Fibroblast of lung (primary cell): ENCODE results near the gene MATN1. TPM values are rescaled to one million over a fixed set of nuclear protein-coding genes. Genes with fewer than 3 reads are reported as not detected.

Experiments
- DNase-seq, 2 donors: peaks; one replicate each; pipeline versions ENCODE4 v3.0.0 to v3.0.0-alpha.2; 2010; ENCODE audit warnings: low read depth in 2 of 2
- H2AFZ ChIP-seq: 2 replicates; pipeline ENCODE4 v1.5.1; 2012; ENCODE audit warnings: low read length, control low read depth, inconsistent platforms
- H3K27ac ChIP-seq: 2 replicates; pipeline ENCODE4 v1.5.1; 2011; ENCODE audit warnings: low read length, control low read depth; ENCODE audit not compliant: insufficient read depth
- H3K27me3 ChIP-seq: 2 replicates; pipeline ENCODE4 v1.5.1; 2011; ENCODE audit warnings: mild to moderate bottlenecking, low read length; ENCODE audit not compliant: control insufficient read depth, insufficient read depth
- H3K36me3 ChIP-seq: 2 replicates; pipeline ENCODE4 v1.5.1; 2011; ENCODE audit warnings: low read length; ENCODE audit not compliant: control insufficient read depth, insufficient read depth
- H3K4me1 ChIP-seq: 2 replicates; pipeline ENCODE4 v1.5.1; 2011; ENCODE audit warnings: low read length; ENCODE audit not compliant: control insufficient read depth, insufficient read depth; ENCODE audit errors: extremely low read depth
- H3K4me2 ChIP-seq: 2 replicates; pipeline ENCODE4 v1.5.1; 2011; ENCODE audit warnings: low read length, control low read depth; ENCODE audit not compliant: insufficient read depth; ENCODE audit errors: extremely low read depth
- H3K4me3 ChIP-seq, 4 experiments: fragments of 200-600 bp in 1 of 4; sonication (generic) in 1 of 4; replicated peaks in 1 of 4; 2 replicates each; pipeline ENCODE4 v1.5.1; 2011 to 2016; ENCODE audit warnings: low read length in 4 of 4, low read depth in 3 of 4, mild to moderate bottlenecking in 3 of 4, control low read depth in 2 of 4, inconsistent platforms in 1 of 4, mixed read lengths in 1 of 4; ENCODE audit not compliant: insufficient read depth in 1 of 4; ENCODE audit errors: control extremely low read depth in 1 of 4
- H3K79me2 ChIP-seq: 2 replicates; pipeline ENCODE4 v1.5.1; 2012; ENCODE audit warnings: mild to moderate bottlenecking, low read length, inconsistent platforms; ENCODE audit not compliant: control insufficient read depth, insufficient read depth
- H3K9ac ChIP-seq: 2 replicates; pipeline ENCODE4 v1.5.1; 2011; ENCODE audit warnings: mild to moderate bottlenecking, low read length, control low read depth; ENCODE audit not compliant: insufficient read depth
- H3K9me3 ChIP-seq: 2 replicates; pipeline ENCODE4 v1.5.1; 2012; ENCODE audit warnings: low read depth, low read length; ENCODE audit not compliant: control insufficient read depth, insufficient read depth
- H4K20me1 ChIP-seq: 2 replicates; pipeline ENCODE4 v1.5.1; 2011; ENCODE audit warnings: low read length; ENCODE audit not compliant: control insufficient read depth, insufficient read depth; ENCODE audit errors: extremely low read depth
- EZH2 ChIP-seq: IDR thresholded peaks from 2 replicates; pipeline ENCODE4 v1.5.1; 2012; ENCODE audit warnings: low read length, control low read depth, mild to moderate bottlenecking; ENCODE audit errors: missing control alignments
- polyA plus RNA-seq, 2 donors: library from polyadenylated mRNA; depleted of rRNA in 1 of 2; stranded (reverse) in 1 of 2; unstranded in 1 of 2; fragments of >200 nt; gene quantifications; 2 replicates each; pipeline ENCODE4 v1.2.1, GENCODE V29; 2011 to 2012; ENCODE audit warnings: missing spikeins in 1 of 2
- total RNA-seq: library from RNA; depleted of rRNA; stranded (reverse); fragments of >200 nt; gene quantifications from 2 replicates; pipeline ENCODE4 v1.2.1, GENCODE V29; 2014
- TF ChIP-seq, protein P1 (sequence below), 2 donors: IDR thresholded peaks in 1 of 2; conservative IDR thresholded peaks in 1 of 2; 1 replicate in 1 of 2; 2 replicates in 1 of 2; pipeline ENCODE4 v1.5.1; 2011 to 2012; ENCODE audit warnings: low read length in 2 of 2, control low read depth in 1 of 2, inconsistent platforms in 1 of 2, low read depth in 1 of 2, mild to moderate bottlenecking in 1 of 2

Gene MATN1
- total and polyA plus RNA-seq, 2 donors (not counting 1 experiment from before 2014, with no cell fraction given) = not detected

GRCh38 chr1:30663596-30664091 is 59.7 kb downstream of the MATN1 start:
- Histone ChIP-seq H3K79me2 (no peaks in the 10 kb centered on the region), H3K4me1 (no peaks in the 10 kb centered on the region), H3K27ac (no peak overlapping the region), H3K4me2 (no peak overlapping the region), H3K27me3 (no peaks in the 10 kb centered on the region), H3K4me3 (no peak overlapping the region), H3K36me3 (no peaks in the 10 kb centered on the region), H4K20me1 (no peaks in the 10 kb centered on the region), H2AFZ (no peak overlapping the region), H3K9me3 (no peaks in the 10 kb centered on the region), H3K9ac (no peak overlapping the region)
- TF ChIP-seq, protein P1, sequence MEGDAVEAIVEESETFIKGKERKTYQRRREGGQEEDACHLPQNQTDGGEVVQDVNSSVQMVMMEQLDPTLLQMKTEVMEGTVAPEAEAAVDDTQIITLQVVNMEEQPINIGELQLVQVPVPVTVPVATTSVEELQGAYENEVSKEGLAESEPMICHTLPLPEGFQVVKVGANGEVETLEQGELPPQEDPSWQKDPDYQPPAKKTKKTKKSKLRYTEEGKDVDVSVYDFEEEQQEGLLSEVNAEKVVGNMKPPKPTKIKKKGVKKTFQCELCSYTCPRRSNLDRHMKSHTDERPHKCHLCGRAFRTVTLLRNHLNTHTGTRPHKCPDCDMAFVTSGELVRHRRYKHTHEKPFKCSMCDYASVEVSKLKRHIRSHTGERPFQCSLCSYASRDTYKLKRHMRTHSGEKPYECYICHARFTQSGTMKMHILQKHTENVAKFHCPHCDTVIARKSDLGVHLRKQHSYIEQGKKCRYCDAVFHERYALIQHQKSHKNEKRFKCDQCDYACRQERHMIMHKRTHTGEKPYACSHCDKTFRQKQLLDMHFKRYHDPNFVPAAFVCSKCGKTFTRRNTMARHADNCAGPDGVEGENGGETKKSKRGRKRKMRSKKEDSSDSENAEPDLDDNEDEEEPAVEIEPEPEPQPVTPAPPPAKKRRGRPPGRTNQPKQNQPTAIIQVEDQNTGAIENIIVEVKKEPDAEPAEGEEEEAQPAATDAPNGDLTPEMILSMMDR (conservative IDR thresholded peaks at IDR 0.05 in 1 of 2, IDR thresholded peaks at IDR 0.05 in 1 of 2; ENCODE audit: low read depth in 1 of 2, low read length in 2 of 2) = no peak
- no peak for TF ChIP-seq EZH2
- no peak for DNase-seq

DNA sequence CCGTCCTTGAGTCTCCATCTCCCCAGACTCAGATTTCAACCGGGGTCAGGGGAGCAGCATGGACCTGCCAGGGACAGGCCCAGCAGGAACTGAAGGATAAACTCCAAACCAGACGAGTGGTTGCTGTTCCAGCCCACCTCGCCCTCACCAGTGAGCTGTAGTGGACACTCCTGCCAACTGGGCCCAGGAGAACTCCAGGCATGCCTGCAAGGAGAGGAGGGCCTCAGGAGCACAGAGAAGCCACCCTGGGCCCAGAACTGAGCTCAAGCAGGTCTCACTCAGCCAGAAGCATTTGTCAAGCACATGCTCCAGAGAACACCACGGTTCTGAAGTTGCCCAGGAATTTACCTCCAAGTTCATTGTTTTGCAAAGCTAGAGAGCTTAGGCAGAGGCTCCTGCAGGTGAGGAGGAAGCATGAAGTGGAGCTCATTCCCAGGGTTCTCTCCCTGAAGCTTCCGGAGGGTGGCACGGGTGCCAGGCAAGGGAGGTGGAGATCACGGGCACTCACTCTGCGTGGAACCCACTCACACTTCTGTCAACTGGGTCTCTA is 61.0 kb downstream of the MATN1 start:
- Histone ChIP-seq H3K4me2 (no peak overlapping the region), H4K20me1 (no peaks in the 10 kb centered on the region), H3K27me3 (no peaks in the 10 kb centered on the region), H3K27ac (no peak overlapping the region), H3K79me2 (no peaks in the 10 kb centered on the region), H3K36me3 (no peaks in the 10 kb centered on the region), H3K9ac (no peak overlapping the region), H2AFZ (no peak overlapping the region), H3K4me3 (no peak overlapping the region), H3K4me1 (no peaks in the 10 kb centered on the region), H3K9me3 (no peaks in the 10 kb centered on the region)
- no peak for DNase-seq
- TF ChIP-seq, protein P1 (conservative IDR thresholded peaks at IDR 0.05 in 1 of 2, IDR thresholded peaks at IDR 0.05 in 1 of 2; ENCODE audit: low read depth in 1 of 2, low read length in 2 of 2) = no peak
- TF ChIP-seq EZH2 = no peak

- no peaks in the 10 kb centered on the region for H3K4me1 ChIP-seq
- H3K27ac ChIP-seq = no peak overlapping the region
- H4K20me1 ChIP-seq = no peaks in the 10 kb centered on the region
- no peaks in the 10 kb centered on the region for H3K79me2 ChIP-seq
- no peaks in the 10 kb centered on the region for H3K9me3 ChIP-seq
- no peak overlapping the region for H3K4me2 ChIP-seq
- TF ChIP-seq EZH2 = no peak
- TF ChIP-seq, protein P1 (conservative IDR thresholded peaks at IDR 0.05 in 1 of 2, IDR thresholded peaks at IDR 0.05 in 1 of 2; ENCODE audit: low read depth in 1 of 2, low read length in 2 of 2) = no peak
- no peaks in the 10 kb centered on the region for H3K36me3 ChIP-seq
- no peak for DNase-seq
- no peak overlapping the region for H2AFZ ChIP-seq
- H3K4me3 ChIP-seq = no peak overlapping the region
- H3K27me3 ChIP-seq = no peaks in the 10 kb centered on the region
- no peak overlapping the region for H3K9ac ChIP-seq
These were observed 62.1 kb downstream of the MATN1 start for GRCh38 chr1:30661311-30661710.

Other genes starting within 250 kb of the MATN1 start
- gene LAPTM5, start 34.2 kb upstream of the MATN1 start, total RNA-seq = under 0.01 TPM in 2 replicates
- gene LAPTM5, start 34.2 kb upstream of the MATN1 start, polyA plus RNA-seq = 0.25 and 0.32 TPM in 2 replicates
- 25.9 and 32.9 TPM in 2 replicates for gene SDC3, start 185.2 kb upstream of the MATN1 start, total RNA-seq
- gene SDC3, start 185.2 kb upstream of the MATN1 start, polyA plus RNA-seq = 13.7 and 16.2 TPM in 2 replicates